ENCODE data around the gene SLC46A1. TPM values are rescaled to one million over a fixed set of nuclear protein-coding genes. Genes with fewer than 3 reads are reported as not detected.

Gene SLC46A1
- total and polyA plus RNA-seq, 2 of the 13 experiments (the other 11 are each of a cell fraction or from before 2014, with no cell fraction given), result 19.6 to 22.6 TPM

DNA sequence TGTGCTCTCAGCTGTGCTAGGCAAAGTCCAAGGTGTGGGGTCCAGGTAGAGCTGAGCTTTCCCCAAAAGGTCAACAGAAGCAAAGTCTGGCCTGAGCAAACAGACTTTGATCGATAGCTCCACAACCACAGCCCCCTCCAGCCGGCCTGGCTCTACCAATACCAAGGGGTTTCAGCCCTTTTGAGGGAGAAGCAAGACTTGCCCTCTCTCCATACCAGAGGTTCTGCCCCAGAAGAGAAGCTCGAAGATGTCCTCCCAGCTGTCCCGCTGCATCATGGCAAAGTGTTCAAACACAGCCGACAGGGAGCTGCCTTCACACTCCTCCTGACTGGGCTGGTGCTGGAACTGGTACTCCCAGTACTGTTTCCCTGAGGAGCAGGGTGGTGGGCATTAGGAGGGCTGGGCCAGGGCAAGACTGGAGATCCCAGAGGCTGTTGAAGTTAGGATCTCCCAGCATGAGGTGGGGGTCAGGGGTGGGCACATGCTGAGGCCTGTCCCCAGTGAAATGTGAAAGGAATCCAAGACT, 37.6 kb downstream of the SLC46A1 start (continued):
- TF ChIP-seq ZNF784 (CRISPR knock-in tag; IDR thresholded peaks at IDR 0.05; ENCODE audit: borderline replicate concordance) (no peak), ZNF383 (CRISPR knock-in tag; IDR thresholded peaks at IDR 0.05; ENCODE audit: borderline replicate concordance) (no peak), CHCHD3 (CRISPR knock-in tag; IDR thresholded peaks at IDR 0.05) (no peak), TEAD3 (CRISPR knock-in tag; optimal IDR thresholded peaks at IDR 0.05; ENCODE audit: borderline replicate concordance) (peak; percentile 79), SMC3 (IDR thresholded peaks at IDR 0.05; ENCODE audit: low read length) (no peak; the same call in 1 of the 2 replicates), NR3C1 (CRISPR knock-in tag; IDR thresholded peaks at IDR 0.05) (no peak), ONECUT2 (CRISPR knock-in tag; IDR thresholded peaks at IDR 0.05) (peak; percentile 97), HNRNPLL (IDR thresholded peaks at IDR 0.05; ENCODE audit: low read depth, low read length, poor library complexity, severe bottlenecking) (no peak), ZNF34 (CRISPR knock-in tag; IDR thresholded peaks at IDR 0.05; ENCODE audit: borderline replicate concordance) (no peak), ZFP36L1 (CRISPR knock-in tag; IDR thresholded peaks at IDR 0.05) (no peak), ZNF7 (CRISPR knock-in tag; IDR thresholded peaks at IDR 0.05) (no peak), SRSF1 (optimal IDR thresholded peaks at IDR 0.05; ENCODE audit: low read depth, low read length) (peak; percentile 8), THAP11 (CRISPR knock-in tag; IDR thresholded peaks at IDR 0.05) (peak; percentile 70), ARHGAP35 (CRISPR knock-in tag; IDR thresholded peaks at IDR 0.05; ENCODE audit: borderline replicate concordance) (no peak), ZNF776 (CRISPR knock-in tag; IDR thresholded peaks at IDR 0.05) (no peak), KAT8 (CRISPR knock-in tag; IDR thresholded peaks at IDR 0.05) (peak; percentile 47; the same call in 1 of the 2 replicates), GFI1 (CRISPR knock-in tag; IDR thresholded peaks at IDR 0.05; ENCODE audit: borderline replicate concordance) (peak; percentile 90), GTF3A (CRISPR knock-in tag; conservative IDR thresholded peaks at IDR 0.05) (no peak), ZBTB4 (CRISPR knock-in tag; IDR thresholded peaks at IDR 0.05; ENCODE audit: borderline replicate concordance) (peak; percentile 89; the same call in 1 of the 2 replicates), RARG (CRISPR knock-in tag; IDR thresholded peaks at IDR 0.05; ENCODE audit: low read depth) (no peak)
- TF ChIP-seq, protein P1, sequence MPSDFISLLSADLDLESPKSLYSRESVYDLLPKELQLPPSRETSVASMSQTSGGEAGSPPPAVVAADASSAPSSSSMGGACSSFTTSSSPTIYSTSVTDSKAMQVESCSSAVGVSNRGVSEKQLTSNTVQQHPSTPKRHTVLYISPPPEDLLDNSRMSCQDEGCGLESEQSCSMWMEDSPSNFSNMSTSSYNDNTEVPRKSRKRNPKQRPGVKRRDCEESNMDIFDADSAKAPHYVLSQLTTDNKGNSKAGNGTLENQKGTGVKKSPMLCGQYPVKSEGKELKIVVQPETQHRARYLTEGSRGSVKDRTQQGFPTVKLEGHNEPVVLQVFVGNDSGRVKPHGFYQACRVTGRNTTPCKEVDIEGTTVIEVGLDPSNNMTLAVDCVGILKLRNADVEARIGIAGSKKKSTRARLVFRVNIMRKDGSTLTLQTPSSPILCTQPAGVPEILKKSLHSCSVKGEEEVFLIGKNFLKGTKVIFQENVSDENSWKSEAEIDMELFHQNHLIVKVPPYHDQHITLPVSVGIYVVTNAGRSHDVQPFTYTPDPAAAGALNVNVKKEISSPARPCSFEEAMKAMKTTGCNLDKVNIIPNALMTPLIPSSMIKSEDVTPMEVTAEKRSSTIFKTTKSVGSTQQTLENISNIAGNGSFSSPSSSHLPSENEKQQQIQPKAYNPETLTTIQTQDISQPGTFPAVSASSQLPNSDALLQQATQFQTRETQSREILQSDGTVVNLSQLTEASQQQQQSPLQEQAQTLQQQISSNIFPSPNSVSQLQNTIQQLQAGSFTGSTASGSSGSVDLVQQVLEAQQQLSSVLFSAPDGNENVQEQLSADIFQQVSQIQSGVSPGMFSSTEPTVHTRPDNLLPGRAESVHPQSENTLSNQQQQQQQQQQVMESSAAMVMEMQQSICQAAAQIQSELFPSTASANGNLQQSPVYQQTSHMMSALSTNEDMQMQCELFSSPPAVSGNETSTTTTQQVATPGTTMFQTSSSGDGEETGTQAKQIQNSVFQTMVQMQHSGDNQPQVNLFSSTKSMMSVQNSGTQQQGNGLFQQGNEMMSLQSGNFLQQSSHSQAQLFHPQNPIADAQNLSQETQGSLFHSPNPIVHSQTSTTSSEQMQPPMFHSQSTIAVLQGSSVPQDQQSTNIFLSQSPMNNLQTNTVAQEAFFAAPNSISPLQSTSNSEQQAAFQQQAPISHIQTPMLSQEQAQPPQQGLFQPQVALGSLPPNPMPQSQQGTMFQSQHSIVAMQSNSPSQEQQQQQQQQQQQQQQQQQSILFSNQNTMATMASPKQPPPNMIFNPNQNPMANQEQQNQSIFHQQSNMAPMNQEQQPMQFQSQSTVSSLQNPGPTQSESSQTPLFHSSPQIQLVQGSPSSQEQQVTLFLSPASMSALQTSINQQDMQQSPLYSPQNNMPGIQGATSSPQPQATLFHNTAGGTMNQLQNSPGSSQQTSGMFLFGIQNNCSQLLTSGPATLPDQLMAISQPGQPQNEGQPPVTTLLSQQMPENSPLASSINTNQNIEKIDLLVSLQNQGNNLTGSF (CRISPR knock-in tag; IDR thresholded peaks at IDR 0.05), result no peak
